ENCODE measurements around the gene NOVA1. TPM values are rescaled to one million over a fixed set of nuclear protein-coding genes. Genes with fewer than 3 reads are reported as not detected.

Gene NOVA1
- total RNA-seq, 2 experiments from 2014 or later, result not detected

DNA sequence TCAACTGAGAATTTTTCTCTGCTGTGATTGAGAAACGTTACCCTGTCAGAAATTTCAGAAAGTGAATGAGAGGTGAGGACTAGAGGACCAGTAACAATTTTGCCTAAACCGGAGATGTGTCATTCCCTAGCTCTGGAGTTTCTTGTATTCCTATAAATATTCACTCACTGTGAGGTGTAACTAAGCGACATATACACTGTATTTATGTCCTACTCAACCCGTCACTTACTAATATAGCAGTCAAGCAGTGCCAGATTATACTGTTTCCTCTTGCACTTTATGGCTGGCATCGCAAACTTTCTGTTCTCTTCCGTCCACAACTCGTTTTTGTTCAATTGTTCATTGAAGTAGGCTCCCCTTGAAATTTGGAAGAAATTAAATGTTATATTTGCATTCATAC is 192.9 kb downstream of the NOVA1 start:
- no peaks in the 10 kb centered on the region for H3K4me1 Mint-ChIP-seq
- H3K9me3 Mint-ChIP-seq, result peaks cover 2% of the 10 kb centered on the region
- no peaks in the 10 kb centered on the region for H3K27me3 Mint-ChIP-seq
- CTCF ChIA-PET, result no interaction called here
- H3K27ac Mint-ChIP-seq, result no peak overlapping the region
- H3K36me3 Mint-ChIP-seq (ENCODE audit: low read depth), result no peaks in the 10 kb centered on the region
- DNase-seq, result no peak
- POLR2A ChIA-PET, result no interaction called here
- H3K4me3 Mint-ChIP-seq, result no peak overlapping the region

DNA sequence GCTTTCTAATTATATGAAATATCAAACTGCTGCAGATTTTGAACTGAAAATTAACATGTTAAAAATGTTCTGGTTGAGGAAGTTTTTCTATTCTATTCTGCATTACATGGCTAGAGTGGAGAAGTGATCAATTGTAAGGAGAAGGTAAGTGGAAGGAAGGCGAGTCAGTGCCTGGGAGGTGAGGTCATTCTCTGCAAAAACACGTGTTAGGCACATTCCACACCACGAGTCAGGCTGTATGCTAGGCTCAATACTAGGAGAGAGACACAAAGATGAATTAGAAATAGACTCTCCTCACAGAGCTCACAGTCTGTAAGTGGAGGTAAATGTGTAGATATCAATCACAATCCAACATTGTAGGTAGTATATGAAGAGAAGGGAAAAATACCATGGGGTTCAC is 194.1 kb downstream of the NOVA1 start:
- Mint-ChIP-seq H3K4me3 (no peak overlapping the region), H3K27me3 (no peaks in the 10 kb centered on the region), H3K27ac (no peak overlapping the region), H3K9me3 (peaks cover 2% of the 10 kb centered on the region), H3K36me3 (ENCODE audit: low read depth) (no peaks in the 10 kb centered on the region), H3K4me1 (no peaks in the 10 kb centered on the region)
- DNase-seq, result no peak
- ChIA-PET POLR2A (no interaction called here), CTCF (interaction anchor here (0.6 kb wide), 1 partner anchor 18 kb away, joined by 4 read pairs; no protein-coding TSS in a partner anchor)

DNA sequence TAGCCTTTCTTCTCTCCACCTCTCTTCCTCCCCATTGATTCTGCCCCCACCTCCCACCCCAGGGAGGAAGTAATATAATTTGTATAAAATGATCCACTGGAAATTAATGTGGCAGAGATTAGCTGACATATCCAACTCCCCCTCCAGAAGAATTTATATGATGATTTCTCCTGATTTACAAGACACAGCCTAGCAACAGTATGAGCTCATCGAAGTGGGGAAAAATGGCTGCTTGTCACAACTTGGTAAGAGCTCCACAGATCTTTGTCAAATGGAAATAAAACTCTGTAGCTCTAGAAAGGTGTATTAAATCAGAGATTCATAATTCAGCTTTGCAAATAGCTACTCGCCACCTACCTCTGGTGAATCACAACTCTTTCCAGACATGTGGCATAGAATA is 195.7 kb downstream of the NOVA1 start:
- Mint-ChIP-seq H3K4me1 (no peaks in the 10 kb centered on the region), H3K27ac (no peak overlapping the region), H3K4me3 (no peak overlapping the region), H3K9me3 (peaks cover 2% of the 10 kb centered on the region), H3K27me3 (no peaks in the 10 kb centered on the region), H3K36me3 (ENCODE audit: low read depth) (no peaks in the 10 kb centered on the region)
- POLR2A ChIA-PET, result no interaction called here
- CTCF ChIA-PET, result no interaction called here
- no peak for DNase-seq

- no peaks in the 10 kb centered on the region for H3K36me3 Mint-ChIP-seq (ENCODE audit: low read depth)
- H3K4me1 Mint-ChIP-seq, result no peaks in the 10 kb centered on the region
- no peaks in the 10 kb centered on the region for H3K27me3 Mint-ChIP-seq
- peaks cover under 1% of the 10 kb centered on the region for H3K9me3 Mint-ChIP-seq
- DNase-seq, result no peak
- POLR2A ChIA-PET, result no interaction called here
- H3K27ac Mint-ChIP-seq, result no peak overlapping the region
- CTCF ChIA-PET, result no interaction called here
- no peak overlapping the region for H3K4me3 Mint-ChIP-seq
Measured at GRCh38 chr14:26401179-26401968, 196.5 kb downstream of the NOVA1 start.

DNA sequence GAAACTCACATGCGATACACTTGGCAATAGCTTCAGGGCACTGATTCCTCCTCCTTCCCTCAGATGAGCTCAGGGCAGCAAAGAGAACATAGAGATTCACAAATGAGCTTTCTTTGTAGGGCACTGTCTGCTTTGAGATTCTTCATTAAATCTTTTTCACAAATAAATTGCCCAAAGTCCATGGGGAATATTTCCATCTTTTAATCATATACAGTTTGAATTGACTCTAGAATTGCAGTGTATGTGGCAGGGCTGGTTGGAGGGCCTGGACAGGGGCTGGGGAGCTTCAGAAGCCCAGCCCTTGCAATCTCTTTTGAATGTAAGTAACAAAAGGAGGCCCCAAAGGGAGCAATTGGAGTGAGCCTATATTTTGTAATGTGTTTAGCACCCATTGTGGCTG is 197.5 kb downstream of the NOVA1 start:
- no peaks in the 10 kb centered on the region for H3K27me3 Mint-ChIP-seq
- no peaks in the 10 kb centered on the region for H3K36me3 Mint-ChIP-seq (ENCODE audit: low read depth)
- no peaks in the 10 kb centered on the region for H3K9me3 Mint-ChIP-seq
- no peak overlapping the region for H3K27ac Mint-ChIP-seq
- DNase-seq, result no peak
- H3K4me3 Mint-ChIP-seq, result no peak overlapping the region
- POLR2A ChIA-PET, result no interaction called here
- CTCF ChIA-PET, result interaction anchor here (0.6 kb wide), 1 partner anchor 84 kb away, joined by 7 read pairs; no protein-coding TSS in a partner anchor
- H3K4me1 Mint-ChIP-seq, result no peaks in the 10 kb centered on the region

- DNase-seq, result no peak
- Mint-ChIP-seq H3K27me3 (no peaks in the 10 kb centered on the region), H3K9me3 (no peaks in the 10 kb centered on the region), H3K36me3 (ENCODE audit: low read depth) (no peaks in the 10 kb centered on the region), H3K4me3 (no peak overlapping the region), H3K4me1 (no peaks in the 10 kb centered on the region), H3K27ac (no peak overlapping the region)
- POLR2A ChIA-PET, result no interaction called here
- CTCF ChIA-PET, result no interaction called here
Measured at GRCh38 chr14:26398616-26399015, 199.2 kb downstream of the NOVA1 start.

Measured in activated CD4-positive, alpha-beta T cell treated with anti-CD3 and anti-CD28 coated beads, Interleukin-2, amount 10 ng/mL, durations not matched to agents 7 days and 5 days (primary cell).